Fibroblast of villous mesenchyme (primary cell): Measurements from ENCODE around the gene FAM131A. TPM values are rescaled to one million over a fixed set of nuclear protein-coding genes. Genes with fewer than 3 reads are reported as not detected.

ENCODE experiments used
- DNase-seq: peaks from one replicate; pipeline ENCODE4 v3.0.0-alpha.2; 2010; ENCODE audit warnings: low read depth
- H3K4me3 ChIP-seq: 2 replicates; pipeline ENCODE4 v1.5.1; 2011; ENCODE audit warnings: low read depth, mild to moderate bottlenecking, low read length
- CTCF ChIP-seq: IDR thresholded peaks from 2 replicates; pipeline ENCODE4 v1.5.1; 2012; ENCODE audit warnings: low read depth, mild to moderate bottlenecking, low read length; ENCODE audit not compliant: insufficient read depth
- total RNA-seq: library from RNA; depleted of rRNA; stranded (reverse); fragments of >200 nt; gene quantifications from 2 replicates; pipeline ENCODE4 v1.2.3, GENCODE V29; 2012

The FAM131A gene
- total RNA-seq, 1 donor, result 17.3 TPM

GRCh38 chr3:184315871-184316661, 21.3 kb upstream of the FAM131A start:
- DNase-seq, result peak; percentile 30
- peak overlapping the region; percentile 95 for H3K4me3 ChIP-seq

GRCh38 chr3:184316792-184317191, 20.6 kb upstream of the FAM131A start:
- no peak for DNase-seq
- H3K4me3 ChIP-seq, result peak overlapping the region; percentile 95
- TF ChIP-seq CTCF, result no peak

More at GRCh38 chr3:184315871-184316661, 21.3 kb upstream of the FAM131A start:
- no peak for TF ChIP-seq CTCF

- no peak for TF ChIP-seq CTCF
- no peak for DNase-seq
- H3K4me3 ChIP-seq, result peak overlapping the region; percentile 95
Measured at GRCh38 chr3:184317201-184317600, 20.2 kb upstream of the FAM131A start.

- peak overlapping the region; percentile 42 for H3K4me3 ChIP-seq
- no peak for TF ChIP-seq CTCF
- peak; percentile 97 for DNase-seq
Measured at GRCh38 chr3:184320104-184320445, 17.3 kb upstream of the FAM131A start.

- no peak for DNase-seq
- H3K4me3 ChIP-seq, result no peak overlapping the region
- TF ChIP-seq CTCF, result no peak
Measured at GRCh38 chr3:184321666-184322065, 15.7 kb upstream of the FAM131A start.

GRCh38 chr3:184322731-184323487, 14.5 kb upstream of the FAM131A start:
- TF ChIP-seq CTCF, result no peak
- no peak for DNase-seq
- H3K4me3 ChIP-seq, result no peak overlapping the region
